Measurements from ENCODE around the gene FH.

Gene FH

GRCh38 chr1:241456743-241457142 lies 62.8 kb downstream of the FH start:
- no peak for DNase-seq

GRCh38 chr1:241453732-241454131 lies 65.8 kb downstream of the FH start:
- no peak for DNase-seq

GRCh38 chr1:241451956-241452355 lies 67.6 kb downstream of the FH start:
- no peak for DNase-seq

Measured in amniotic stem cell (primary cell).